ENCODE measurements around the gene SLC51A. TPM values are rescaled to one million over a fixed set of nuclear protein-coding genes. Genes with fewer than 3 reads are reported as not detected.

The SLC51A gene
- not detected in 2 replicates for total RNA-seq
- total RNA-seq (2013) = not detected
- not detected in 2 replicates for polyA plus RNA-seq
- not detected in 2 replicates for polyA minus RNA-seq

GRCh38 chr3:196216089-196216564 lies at the start of gene SLC51A:
TSS of gene SLC51A (plus strand) at chr3:196216534. CDS start at chr3:196216713, 179 bp downstream.
- intact Hi-C loops (cut with micrococcal nuclease) = no loop called here
- H3K4me1 Mint-ChIP-seq = peaks cover 17% of the 10 kb centered on the region
- H3K27me3 Mint-ChIP-seq = no peaks in the 10 kb centered on the region
- H3K9me3 Mint-ChIP-seq (ENCODE audit: insufficient read depth) = no peaks in the 10 kb centered on the region
- Histone ChIP-seq H3K4me2 (replicated peaks; ENCODE audit: low read depth, low read length, poor library complexity, severe bottlenecking) (no peak within 1 kb of the TSS), H3K9me3 (ENCODE audit: control extremely low read depth in 1 of 3, control insufficient read depth in 2 of 3, insufficient read depth in 1 of 3, low read length in 2 of 3) (no peaks in the 10 kb centered on the region), H3K4me1 (ENCODE audit: control insufficient read depth in 2 of 2, insufficient read depth in 2 of 2, low read length in 2 of 2) (peaks cover 7 to 15% of the 10 kb centered on the region in 2 donors), H2AFZ (ENCODE audit: insufficient read depth, low read depth, low read length, poor library complexity, severe bottlenecking) (no peak within 1 kb of the TSS), H3K9ac (ENCODE audit: low read length) (no peak within 1 kb of the TSS), H3K79me2 (ENCODE audit: control insufficient read depth, insufficient read depth, low read length) (no peaks in the 10 kb centered on the region), H3K27ac (ENCODE audit: low read length in 2 of 2) (no peak within 1 kb of the TSS), H3K4me3 (ENCODE audit: control extremely low read depth in 1 of 5, extremely low read depth in 1 of 5, insufficient read depth in 1 of 5, low read depth in 2 of 5, low read length in 4 of 5) (no peak within 1 kb of the TSS), H3K36me3 (replicated peaks in 1 of 2; ENCODE audit: control extremely low read depth in 1 of 2, control insufficient read depth in 1 of 2, extremely low read depth in 1 of 2, insufficient read depth in 2 of 2, low read length in 1 of 2) (no peaks in the 10 kb centered on the region), H4K20me1 (ENCODE audit: control insufficient read depth, insufficient read depth, low read length, poor library complexity, severe bottlenecking) (no peaks in the 10 kb centered on the region), H3K27me3 (replicated peaks in 1 of 4; ENCODE audit: control extremely low read depth in 1 of 4, control insufficient read depth in 3 of 4, insufficient read depth in 4 of 4, low read length in 3 of 4) (no peaks in the 10 kb centered on the region)
- ATAC-seq (ENCODE audit: low read depth) (no peak), DNase-seq (no peak)
- WGBS (ENCODE audit: insufficient coverage) = 84% methylated on average over 14 of the region's 15 CpGs
- no peak within 1 kb of the TSS for H3K27ac Mint-ChIP-seq
- ChIA-PET CTCF (no interaction called here), POLR2A (no interaction called here)
- TF ChIP-seq EZH2 (IDR thresholded peaks at IDR 0.05; ENCODE audit: borderline replicate concordance, insufficient read depth, low read depth, low read length, poor library complexity, severe bottlenecking) (no peak), CTCF (IDR thresholded peaks at IDR 0.05) (no peak)
- H3K4me3 Mint-ChIP-seq = peak within 1 kb of the TSS; percentile 45

- Histone ChIP-seq H3K4me1 (ENCODE audit: control insufficient read depth in 2 of 2, insufficient read depth in 2 of 2, low read length in 2 of 2) (peaks cover 0 to 10% of the 10 kb centered on the region in 2 donors), H3K4me3 (ENCODE audit: control extremely low read depth in 1 of 5, extremely low read depth in 1 of 5, insufficient read depth in 1 of 5, low read depth in 2 of 5, low read length in 4 of 5) (no peak overlapping the region), H2AFZ (ENCODE audit: insufficient read depth, low read depth, low read length, poor library complexity, severe bottlenecking) (no peak overlapping the region), H3K27me3 (replicated peaks in 1 of 4; ENCODE audit: control extremely low read depth in 1 of 4, control insufficient read depth in 3 of 4, insufficient read depth in 4 of 4, low read length in 3 of 4) (no peaks in the 10 kb centered on the region), H4K20me1 (ENCODE audit: control insufficient read depth, insufficient read depth, low read length, poor library complexity, severe bottlenecking) (no peaks in the 10 kb centered on the region), H3K79me2 (ENCODE audit: control insufficient read depth, insufficient read depth, low read length) (peaks cover 3% of the 10 kb centered on the region), H3K36me3 (replicated peaks in 1 of 2; ENCODE audit: control extremely low read depth in 1 of 2, control insufficient read depth in 1 of 2, extremely low read depth in 1 of 2, insufficient read depth in 2 of 2, low read length in 1 of 2) (no peaks in the 10 kb centered on the region), H3K9me3 (ENCODE audit: control extremely low read depth in 1 of 3, control insufficient read depth in 2 of 3, insufficient read depth in 1 of 3, low read length in 2 of 3) (peaks cover 0 to 10% (median 0%) of the 10 kb centered on the region in 3 donors), H3K9ac (ENCODE audit: low read length) (no peak overlapping the region), H3K27ac (ENCODE audit: low read length in 2 of 2) (no peak overlapping the region), H3K4me2 (replicated peaks; ENCODE audit: low read depth, low read length, poor library complexity, severe bottlenecking) (no peak overlapping the region)
- no peak overlapping the region for H3K27ac Mint-ChIP-seq
- DNase-seq = no peak
- TF ChIP-seq CTCF (IDR thresholded peaks at IDR 0.05) = no peak
- no peak for TF ChIP-seq EZH2 (IDR thresholded peaks at IDR 0.05; ENCODE audit: borderline replicate concordance, insufficient read depth, low read depth, low read length, poor library complexity, severe bottlenecking)
- no peaks in the 10 kb centered on the region for H3K27me3 Mint-ChIP-seq
- CTCF ChIA-PET = interaction anchor here (1.1 kb wide), 1 partner anchor 93 kb away, joined by 6 read pairs; no protein-coding TSS in a partner anchor
- ATAC-seq (ENCODE audit: low read depth) = no peak
- WGBS (ENCODE audit: insufficient coverage) = 100% methylated on average over 2 of the region's 7 CpGs
- peaks cover 8% of the 10 kb centered on the region for H3K4me1 Mint-ChIP-seq
- H3K4me3 Mint-ChIP-seq = no peak overlapping the region
- intact Hi-C loops (cut with micrococcal nuclease) = no loop called here
- H3K9me3 Mint-ChIP-seq (ENCODE audit: insufficient read depth) = peaks cover 3% of the 10 kb centered on the region
- POLR2A ChIA-PET = no interaction called here
Measured at GRCh38 chr3:196166741-196167140, 49.6 kb upstream of the SLC51A start.

Measured in B cell (primary cell).